HEK293T (cell line): ENCODE data around the gene TMED3.

ENCODE experiments used
- FOXM1 ChIP-seq: fragments of 450-650 bp; IDR thresholded peaks from 2 replicates; pipeline ENCODE4 v1.6.1; 2017; ENCODE audit warnings: mild to moderate bottlenecking, borderline replicate concordance
- SP1 ChIP-seq: fragments of 450-650 bp; IDR thresholded peaks from 2 replicates; pipeline ENCODE4 v1.6.1; 2017

GRCh38 chr15:79315623-79316328, 4.9 kb downstream of the TMED3 start:
- TF ChIP-seq SP1 = no peak
- no peak for TF ChIP-seq FOXM1
